ENCODE measurements around the gene LYZL1.

Gene LYZL1

GRCh38 chr10:29271877-29272276 lies 17.0 kb upstream of the LYZL1 start:
- no peak overlapping the region for H3K4me3 ChIP-seq (ENCODE audit: low read depth, low read length)
- DNase-seq (ENCODE audit: low read depth) = no peak
- TF ChIP-seq CTCF (IDR thresholded peaks at IDR 0.05; ENCODE audit: low read depth, low read length) (no peak), MYC (IDR thresholded peaks at IDR 0.05; ENCODE audit: low read depth, low read length) (no peak), MAX (IDR thresholded peaks at IDR 0.05; ENCODE audit: low read depth, low read length) (no peak), POLR2A (IDR thresholded peaks at IDR 0.05; ENCODE audit: extremely low read depth, insufficient read length) (no peak)

GRCh38 chr10:29273478-29273877 lies 15.4 kb upstream of the LYZL1 start:
- DNase-seq (ENCODE audit: low read depth) = no peak
- no peak overlapping the region for H3K4me3 ChIP-seq (ENCODE audit: low read depth, low read length)
- TF ChIP-seq MAX (IDR thresholded peaks at IDR 0.05; ENCODE audit: low read depth, low read length) (no peak), POLR2A (IDR thresholded peaks at IDR 0.05; ENCODE audit: extremely low read depth, insufficient read length) (no peak), CTCF (IDR thresholded peaks at IDR 0.05; ENCODE audit: low read depth, low read length) (no peak), MYC (IDR thresholded peaks at IDR 0.05; ENCODE audit: low read depth, low read length) (no peak)

- TF ChIP-seq CTCF (IDR thresholded peaks at IDR 0.05; ENCODE audit: low read depth, low read length) = no peak
- TF ChIP-seq MAX (IDR thresholded peaks at IDR 0.05; ENCODE audit: low read depth, low read length) = no peak
- TF ChIP-seq MYC (IDR thresholded peaks at IDR 0.05; ENCODE audit: low read depth, low read length) = no peak
- no peak for TF ChIP-seq POLR2A (IDR thresholded peaks at IDR 0.05; ENCODE audit: extremely low read depth, insufficient read length)
- H3K4me3 ChIP-seq (ENCODE audit: low read depth, low read length) = no peak overlapping the region
- DNase-seq (ENCODE audit: low read depth) = no peak
Measured at GRCh38 chr10:29276251-29276850, 12.5 kb upstream of the LYZL1 start.

GRCh38 chr10:29277296-29277695 lies 11.6 kb upstream of the LYZL1 start:
- DNase-seq (ENCODE audit: low read depth) = no peak
- TF ChIP-seq CTCF (IDR thresholded peaks at IDR 0.05; ENCODE audit: low read depth, low read length) = no peak
- TF ChIP-seq MYC (IDR thresholded peaks at IDR 0.05; ENCODE audit: low read depth, low read length) = no peak
- no peak for TF ChIP-seq MAX (IDR thresholded peaks at IDR 0.05; ENCODE audit: low read depth, low read length)
- no peak for TF ChIP-seq POLR2A (IDR thresholded peaks at IDR 0.05; ENCODE audit: extremely low read depth, insufficient read length)
- no peak overlapping the region for H3K4me3 ChIP-seq (ENCODE audit: low read depth, low read length)

- H3K4me3 ChIP-seq (ENCODE audit: low read depth, low read length) = no peak overlapping the region
- DNase-seq (ENCODE audit: low read depth) = no peak
- TF ChIP-seq CTCF (IDR thresholded peaks at IDR 0.05; ENCODE audit: low read depth, low read length) = no peak
- TF ChIP-seq POLR2A (IDR thresholded peaks at IDR 0.05; ENCODE audit: extremely low read depth, insufficient read length) = no peak
- no peak for TF ChIP-seq MYC (IDR thresholded peaks at IDR 0.05; ENCODE audit: low read depth, low read length)
- TF ChIP-seq MAX (IDR thresholded peaks at IDR 0.05; ENCODE audit: low read depth, low read length) = no peak
Measured at GRCh38 chr10:29279779-29280487, 8.9 kb upstream of the LYZL1 start.

All from NB4 (cell line).